ENCODE results near the gene ANO1.
A peak's percentile ranks its signal among the peaks of the same experiment; 100 is the strongest.
"Not testable (repeated sequence)": the region's sequence is repeated elsewhere in the genome, so short reads cannot be mapped to it uniquely, and the experiment has no call there.

Gene ANO1

GRCh38 chr11:70192666-70193410 is 114.7 kb downstream of the ANO1 start:
- no peak overlapping the region for H3K27ac ChIP-seq

DNA sequence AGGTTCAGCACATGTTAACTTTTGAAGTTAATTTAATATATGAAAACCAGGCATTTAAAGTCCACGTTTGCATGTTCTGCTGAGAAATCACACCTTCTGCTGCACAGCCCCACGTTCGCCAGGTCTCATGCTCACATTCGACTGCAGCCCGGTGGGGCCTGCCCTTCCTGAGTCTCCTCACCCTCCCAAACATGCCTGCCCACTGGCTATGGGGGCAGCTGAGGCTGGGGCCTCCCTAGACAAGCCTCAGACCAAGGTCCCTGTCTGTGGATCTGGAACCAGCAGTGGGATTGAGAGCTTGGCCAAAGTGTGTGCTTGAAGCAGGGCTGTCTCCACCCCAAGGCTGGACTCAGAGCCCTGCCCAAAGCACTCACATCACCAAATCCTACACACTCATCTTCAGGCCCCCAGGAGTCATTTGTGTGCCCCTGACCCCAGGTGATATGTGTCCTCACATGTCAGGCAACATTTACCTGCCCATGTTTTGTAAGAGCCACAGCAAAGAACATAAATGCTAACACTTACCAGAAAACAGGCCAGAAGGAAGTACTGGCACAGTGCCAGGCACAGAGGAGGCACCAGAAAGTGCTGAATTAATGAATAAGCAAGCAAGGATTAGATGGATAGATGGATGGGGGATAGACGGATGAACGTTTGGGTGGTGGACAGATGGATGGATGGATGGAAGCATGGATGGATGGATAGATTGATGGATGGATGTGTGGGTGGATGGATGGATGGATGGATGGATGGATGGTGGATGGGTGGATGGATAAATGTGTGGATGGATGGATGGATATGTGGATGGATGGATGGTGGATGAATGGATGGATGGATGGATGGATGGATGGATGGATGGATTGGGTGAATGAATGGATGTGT is 115.5 kb downstream of the ANO1 start:
- no peak for TF ChIP-seq ZFX (IDR thresholded peaks at IDR 0.05; ENCODE audit: borderline replicate concordance)
- TF ChIP-seq, protein P1, sequence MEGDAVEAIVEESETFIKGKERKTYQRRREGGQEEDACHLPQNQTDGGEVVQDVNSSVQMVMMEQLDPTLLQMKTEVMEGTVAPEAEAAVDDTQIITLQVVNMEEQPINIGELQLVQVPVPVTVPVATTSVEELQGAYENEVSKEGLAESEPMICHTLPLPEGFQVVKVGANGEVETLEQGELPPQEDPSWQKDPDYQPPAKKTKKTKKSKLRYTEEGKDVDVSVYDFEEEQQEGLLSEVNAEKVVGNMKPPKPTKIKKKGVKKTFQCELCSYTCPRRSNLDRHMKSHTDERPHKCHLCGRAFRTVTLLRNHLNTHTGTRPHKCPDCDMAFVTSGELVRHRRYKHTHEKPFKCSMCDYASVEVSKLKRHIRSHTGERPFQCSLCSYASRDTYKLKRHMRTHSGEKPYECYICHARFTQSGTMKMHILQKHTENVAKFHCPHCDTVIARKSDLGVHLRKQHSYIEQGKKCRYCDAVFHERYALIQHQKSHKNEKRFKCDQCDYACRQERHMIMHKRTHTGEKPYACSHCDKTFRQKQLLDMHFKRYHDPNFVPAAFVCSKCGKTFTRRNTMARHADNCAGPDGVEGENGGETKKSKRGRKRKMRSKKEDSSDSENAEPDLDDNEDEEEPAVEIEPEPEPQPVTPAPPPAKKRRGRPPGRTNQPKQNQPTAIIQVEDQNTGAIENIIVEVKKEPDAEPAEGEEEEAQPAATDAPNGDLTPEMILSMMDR (IDR thresholded peaks at IDR 0.05): no peak
- no peak overlapping the region for H3K27ac ChIP-seq

More at GRCh38 chr11:70192666-70193410, 114.7 kb downstream of the ANO1 start:
- TF ChIP-seq ZFX (IDR thresholded peaks at IDR 0.05; ENCODE audit: borderline replicate concordance): no peak
- TF ChIP-seq, protein P1 (IDR thresholded peaks at IDR 0.05): no peak

DNA sequence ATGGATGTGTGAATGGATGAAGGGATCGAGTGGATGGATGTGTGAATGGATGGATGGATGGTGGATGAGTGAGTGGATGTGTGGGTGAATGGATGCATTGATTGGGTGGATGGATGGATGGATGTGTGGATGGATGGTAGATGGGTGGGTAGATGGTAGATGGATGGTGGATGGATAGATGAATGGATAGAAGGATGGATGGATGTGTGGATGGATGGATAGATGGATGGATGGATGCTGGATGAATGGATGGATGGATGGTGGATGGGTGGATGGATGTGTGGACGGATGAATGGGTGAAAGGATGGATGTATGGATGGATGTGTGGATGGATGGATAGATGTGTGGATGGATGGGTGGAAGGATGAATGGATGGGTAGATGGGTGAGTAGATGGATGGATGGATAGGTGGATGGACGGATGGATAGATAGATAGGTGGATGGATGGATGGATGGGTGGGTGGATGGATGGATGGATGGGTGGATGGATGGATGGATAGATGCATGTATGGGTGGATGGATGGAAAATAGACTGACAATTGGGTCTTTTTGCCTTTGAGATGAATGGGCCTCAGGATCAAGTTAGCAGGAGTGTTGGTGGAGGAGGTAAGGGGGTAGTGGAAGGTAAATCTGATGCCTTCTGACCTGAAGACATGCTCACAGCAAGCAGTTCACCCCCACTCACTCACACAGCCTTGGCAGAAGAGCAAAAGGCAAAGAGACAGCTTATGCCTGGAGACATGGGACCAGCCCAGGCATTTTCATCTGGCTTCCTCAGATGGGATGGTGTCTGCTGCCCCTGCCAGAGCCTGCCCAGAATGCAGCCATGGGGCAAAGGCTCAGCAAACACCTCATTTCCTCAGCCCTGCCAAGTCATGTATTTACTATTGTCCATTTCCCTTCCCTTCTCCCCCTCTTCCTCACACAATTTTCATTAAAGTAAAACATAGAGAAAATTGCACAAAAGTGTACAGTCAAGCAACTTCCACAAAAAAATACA is 117.0 kb downstream of the ANO1 start:
- no peak for TF ChIP-seq ZFX (IDR thresholded peaks at IDR 0.05; ENCODE audit: borderline replicate concordance)
- TF ChIP-seq, protein P1 (IDR thresholded peaks at IDR 0.05): no peak
- H3K27ac ChIP-seq: no peak overlapping the region

DNA sequence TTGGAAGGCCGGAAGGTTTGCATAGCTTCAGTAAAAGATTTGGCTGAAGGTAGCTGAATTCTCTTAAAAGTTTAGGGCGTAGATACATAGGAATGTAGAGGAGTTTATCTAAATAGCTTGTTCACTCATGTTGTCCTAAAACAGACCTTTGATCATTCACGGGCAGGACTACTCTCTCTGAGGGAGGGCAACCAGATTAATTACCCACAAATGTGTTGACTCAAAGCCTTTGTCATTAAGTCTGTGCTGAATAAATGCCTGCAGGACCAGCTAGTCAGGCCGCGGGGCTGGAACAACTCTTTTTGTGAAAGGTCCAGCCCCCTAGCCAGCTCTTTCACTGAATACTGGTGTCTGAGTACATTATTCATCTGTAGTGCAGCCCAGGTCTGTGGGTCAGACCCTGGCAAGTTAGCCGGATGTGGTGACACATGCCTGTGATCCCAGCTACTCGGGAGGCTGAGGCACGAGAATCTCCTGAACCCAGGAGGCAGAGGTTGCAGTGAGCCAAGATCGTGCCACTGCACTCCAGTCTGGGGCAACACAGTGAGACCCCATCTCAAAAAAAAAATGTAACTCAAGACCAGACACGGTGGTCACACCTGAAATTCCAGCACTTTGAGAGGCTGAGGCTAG is 122.2 kb downstream of the ANO1 start:
- no peak overlapping the region for H3K27ac ChIP-seq
- no peak for TF ChIP-seq ZFX (IDR thresholded peaks at IDR 0.05; ENCODE audit: borderline replicate concordance)
- TF ChIP-seq, protein P1 (IDR thresholded peaks at IDR 0.05): no peak

- H3K27ac ChIP-seq: not testable (repeated sequence)
Measured at GRCh38 chr11:70201047-70201446, 122.9 kb downstream of the ANO1 start.

DNA sequence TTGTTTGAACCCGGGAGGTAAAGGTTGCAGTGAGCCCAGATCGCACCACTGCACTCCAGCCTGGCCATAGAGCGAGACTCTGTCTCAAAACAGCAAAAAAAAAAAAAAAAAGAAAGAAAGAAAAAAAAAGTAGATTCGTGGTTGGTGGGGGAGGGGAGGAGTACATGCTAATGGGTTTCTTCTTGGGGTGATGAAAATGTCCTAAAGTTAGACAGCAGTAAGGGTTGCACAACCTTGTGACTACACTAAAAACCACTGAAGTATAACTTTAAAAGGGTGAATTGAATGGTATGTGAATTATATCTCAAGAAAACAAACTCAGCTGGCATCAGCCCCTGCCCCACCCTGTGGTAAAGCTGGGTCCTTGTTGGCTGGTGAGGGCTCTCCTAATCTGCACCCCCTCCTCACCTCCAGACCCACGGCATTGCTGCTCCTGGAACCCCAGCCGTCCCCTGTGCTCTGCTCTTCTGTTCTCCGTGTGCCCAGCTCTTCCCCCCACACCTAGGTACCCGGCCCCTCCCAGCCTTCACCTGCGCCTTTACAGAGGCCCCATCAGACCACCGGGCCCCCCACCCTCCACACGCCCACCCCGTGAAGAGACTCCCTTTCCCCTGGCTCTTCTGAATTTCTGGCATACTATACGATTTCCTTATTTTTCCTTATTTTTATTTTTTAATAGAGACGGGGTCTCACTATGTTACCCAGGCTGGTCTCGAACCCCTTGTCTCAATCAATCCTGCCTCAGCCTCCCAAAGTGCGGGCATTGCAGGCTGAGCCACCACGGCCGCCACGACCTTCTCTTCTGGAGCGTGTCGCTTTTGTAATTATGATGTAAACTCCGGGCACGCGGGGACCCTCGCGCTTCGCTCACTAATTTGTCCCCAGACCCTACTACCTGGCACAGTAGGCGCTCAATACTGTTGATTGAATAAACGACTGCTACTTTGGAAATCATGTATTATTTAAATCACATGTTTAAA is 124.1 kb downstream of the ANO1 start:
- peak overlapping the region; percentile 86; the same call in 1 of the 2 replicates for H3K27ac ChIP-seq
- TF ChIP-seq, protein P1 (IDR thresholded peaks at IDR 0.05): no peak
- no peak for TF ChIP-seq ZFX (IDR thresholded peaks at IDR 0.05; ENCODE audit: borderline replicate concordance)
